Glutamatergic neuron (in vitro differentiated cells): ENCODE results near the gene PSKH1. TPM values are rescaled to one million over a fixed set of nuclear protein-coding genes. Genes with fewer than 3 reads are reported as not detected.

Source experiments
- DNase-seq: peaks from one replicate; pipeline ENCODE4 v3.0.0; 2022
- H3K27ac Mint-ChIP-seq: one replicate; pipeline ENCODE4 v1.8.0; 2020; ENCODE audit warnings: mild to moderate bottlenecking, mixed read lengths, inconsistent platforms; ENCODE audit not compliant: unreplicated experiment
- H3K27me3 Mint-ChIP-seq: one replicate; pipeline ENCODE4 v1.8.0; 2020; ENCODE audit warnings: mild to moderate bottlenecking, moderate library complexity, mixed read lengths, inconsistent platforms; ENCODE audit not compliant: unreplicated experiment
- H3K36me3 Mint-ChIP-seq: one replicate; pipeline ENCODE4 v1.8.0; 2020; ENCODE audit warnings: mild to moderate bottlenecking, mixed read lengths, inconsistent platforms; ENCODE audit not compliant: unreplicated experiment
- H3K4me1 Mint-ChIP-seq: one replicate; pipeline ENCODE4 v1.8.0; 2020; ENCODE audit warnings: mild to moderate bottlenecking, low read depth, mixed read lengths, inconsistent platforms; ENCODE audit not compliant: unreplicated experiment
- H3K4me3 Mint-ChIP-seq: one replicate; pipeline ENCODE4 v1.8.0; 2020; ENCODE audit warnings: mild to moderate bottlenecking, mixed read lengths, inconsistent platforms; ENCODE audit not compliant: unreplicated experiment
- H3K9me3 Mint-ChIP-seq: one replicate; pipeline ENCODE4 v1.8.0; 2020; ENCODE audit warnings: mild to moderate bottlenecking, moderate library complexity, mixed read lengths, inconsistent platforms; ENCODE audit not compliant: unreplicated experiment
- CTCF ChIP-seq: fragments of 200-600 bp; sonication (generic); IDR thresholded peaks from one replicate; pipeline ENCODE4 v1.5.0; 2021; ENCODE audit not compliant: partially characterized antibody, unreplicated experiment
- total RNA-seq: library from RNA; stranded (reverse); fragmentation: NEBNext Ultra II Directional; extraction: Animal tissue kit (Norgen Biotek cat#: 25700); gene quantifications from one replicate; pipeline ENCODE4 v1.2.1, GENCODE V29; 2021; ENCODE audit not compliant: unreplicated experiment

PSKH1 gene
- total RNA-seq, 1 donor from 2014 or later = 27.9 TPM

GRCh38 chr16:67953641-67954375, 60.8 kb downstream of the PSKH1 start:
- DNase-seq = no peak
- Mint-ChIP-seq H3K9me3 (peaks cover 4% of the 10 kb centered on the region), H3K27ac (no peak overlapping the region), H3K36me3 (no peaks in the 10 kb centered on the region), H3K4me1 (no peaks in the 10 kb centered on the region), H3K27me3 (peaks cover 3% of the 10 kb centered on the region), H3K4me3 (no peak overlapping the region)
- no peak for TF ChIP-seq CTCF

GRCh38 chr16:67954421-67955196, 61.6 kb downstream of the PSKH1 start:
- H3K36me3 Mint-ChIP-seq = no peaks in the 10 kb centered on the region
- H3K27ac Mint-ChIP-seq = no peak overlapping the region
- H3K4me3 Mint-ChIP-seq = no peak overlapping the region
- no peak for TF ChIP-seq CTCF
- peaks cover 4% of the 10 kb centered on the region for H3K9me3 Mint-ChIP-seq
- no peaks in the 10 kb centered on the region for H3K4me1 Mint-ChIP-seq
- DNase-seq = no peak
- H3K27me3 Mint-ChIP-seq = peaks cover 3% of the 10 kb centered on the region

- Mint-ChIP-seq H3K4me1 (no peaks in the 10 kb centered on the region), H3K36me3 (no peaks in the 10 kb centered on the region), H3K27me3 (peaks cover 2% of the 10 kb centered on the region), H3K9me3 (peaks cover 2% of the 10 kb centered on the region), H3K4me3 (no peak overlapping the region), H3K27ac (no peak overlapping the region)
- TF ChIP-seq CTCF = no peak
- DNase-seq = no peak
Observed at GRCh38 chr16:67957622-67958021, 64.6 kb downstream of the PSKH1 start.

- Mint-ChIP-seq H3K4me1 (no peaks in the 10 kb centered on the region), H3K27ac (no peak overlapping the region), H3K4me3 (no peak overlapping the region), H3K36me3 (no peaks in the 10 kb centered on the region), H3K27me3 (peaks cover 2% of the 10 kb centered on the region), H3K9me3 (peaks cover 2% of the 10 kb centered on the region)
- no peak for DNase-seq
- TF ChIP-seq CTCF = no peak
Observed at GRCh38 chr16:67959536-67960329, 66.7 kb downstream of the PSKH1 start.
